Breast epithelium (tissue), 4 donors: Measurements from ENCODE around the gene TAS2R60. TPM values are rescaled to one million over a fixed set of nuclear protein-coding genes. Genes with fewer than 3 reads are reported as not detected.

Experiments
- DNase-seq, 2 donors: peaks; one replicate each; pipeline ENCODE4 v3.0.0-alpha.2; 2019; ENCODE audit warnings: low spot score in 2 of 2
- H3K27ac ChIP-seq, 2 donors: fragments of 200-600 bp; sonication (generic) in 1 of 2; one replicate each; pipeline ENCODE4 v1.5.1; 2016 to 2019; ENCODE audit warnings: mild to moderate bottlenecking in 1 of 2
- H3K27me3 ChIP-seq, 2 donors: fragments of 200-600 bp; sonication (generic) in 1 of 2; one replicate each; pipeline versions ENCODE4 v1.5.1 to v1.6.0; 2017 to 2019; ENCODE audit warnings: control low read depth in 1 of 2, mild to moderate bottlenecking in 1 of 2
- H3K36me3 ChIP-seq: fragments of 200-600 bp; one replicate; pipeline ENCODE4 v1.5.1; 2019
- H3K4me1 ChIP-seq, 2 donors: fragments of 200-600 bp; sonication (generic); one replicate each; pipeline ENCODE4 v1.5.1; 2016 to 2019; ENCODE audit warnings: control low read depth in 1 of 2
- H3K4me3 ChIP-seq, 3 donors: fragments of 200-600 bp; sonication (generic); 1 replicate in 2 of 3; 2 replicates in 1 of 3; pipeline ENCODE4 v1.5.1; 2016 to 2019; ENCODE audit warnings: mild to moderate bottlenecking in 3 of 3, moderate library complexity in 2 of 3
- H3K9me3 ChIP-seq, 2 donors: fragments of 200-600 bp; sonication (generic) in 1 of 2; one replicate each; pipeline ENCODE4 v1.5.1; 2016 to 2019; ENCODE audit warnings: control low read depth in 1 of 2
- CTCF ChIP-seq, 3 donors: fragments of 450-650 bp; IDR thresholded peaks; one replicate each; pipeline ENCODE4 v1.5.1; 2016 to 2017; ENCODE audit warnings: antibody characterized with exemption in 3 of 3, mild to moderate bottlenecking in 3 of 3, moderate library complexity in 3 of 3
- POLR2A ChIP-seq: fragments of 450-650 bp; IDR thresholded peaks from one replicate; pipeline ENCODE4 v1.6.1; 2016; ENCODE audit warnings: antibody characterized with exemption, mild to moderate bottlenecking, moderate library complexity
- POLR2AphosphoS5 ChIP-seq, 3 donors: sonication (generic); formaldehyde crosslinking; IDR thresholded peaks; one replicate each; pipeline ENCODE4 v1.6.1; 2017; ENCODE audit warnings: antibody characterized with exemption in 3 of 3
- intact Hi-C: fragments of 100-400 bp; cut with DNase I; formaldehyde crosslinking; loops from one replicate; pipeline ENCODE4 v1.15.1; 2023; ENCODE audit warnings: low total_unique reads
- total RNA-seq, 3 donors: library from RNA; depleted of rRNA; stranded (reverse); fragments of >200 nt; gene quantifications; one replicate each; pipeline ENCODE4 v1.1.0, GENCODE V29; 2016

Gene TAS2R60
- total RNA-seq, 3 donors from 2014 or later, result 1.6 TPM; not detected in 2

DNA sequence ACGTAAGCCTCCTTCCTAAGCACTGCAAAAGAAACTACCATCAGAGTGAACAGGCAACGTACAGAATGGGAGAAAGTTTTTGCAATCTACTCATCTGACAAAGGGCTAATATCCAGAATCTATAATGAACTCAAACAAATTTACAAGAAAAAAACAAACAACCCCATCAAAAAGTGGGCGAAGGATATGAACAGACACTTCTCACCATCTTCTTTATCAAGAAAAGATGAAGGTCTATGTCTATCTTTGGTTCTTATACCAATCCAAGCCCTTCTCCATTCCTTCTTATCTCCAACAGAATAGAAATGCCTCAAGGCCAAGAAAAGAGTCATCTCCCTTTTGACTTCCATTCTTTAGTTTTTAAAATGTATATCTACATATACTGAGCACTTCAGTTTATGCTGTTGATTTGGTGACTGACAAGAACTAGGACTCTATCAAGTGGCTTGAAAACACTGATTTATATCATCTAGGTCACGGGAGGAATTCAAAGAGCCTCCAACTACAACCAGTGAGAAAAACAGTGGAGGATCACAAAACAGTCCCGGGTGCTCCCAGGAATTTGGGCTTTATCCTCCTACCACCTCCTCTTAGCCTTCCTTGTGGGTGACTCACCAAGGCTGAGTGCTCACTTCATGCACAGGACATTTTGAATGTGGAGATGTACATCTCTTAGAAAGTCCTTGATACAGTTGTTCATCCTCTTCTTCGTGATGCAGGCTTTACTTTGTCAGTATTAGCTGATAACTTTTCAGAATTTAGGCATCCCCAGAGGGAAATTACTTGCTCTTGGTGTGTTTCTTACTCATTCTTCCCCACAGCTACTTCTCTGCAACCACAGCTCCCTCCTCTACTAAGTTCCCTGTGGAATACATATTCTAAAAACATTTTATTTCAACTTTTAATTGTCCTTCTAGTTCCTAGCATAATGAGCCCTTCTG, 49.8 kb downstream of the TAS2R60 start:
- DNase-seq, result no peak
- no peaks in the 10 kb centered on the region for H3K36me3 ChIP-seq
- intact Hi-C loops, result no loop called here
- H3K27ac ChIP-seq, result peak overlapping the region; percentile 33 to 70
- no peaks in the 10 kb centered on the region for H3K27me3 ChIP-seq
- no peak overlapping the region for H3K4me3 ChIP-seq
- TF ChIP-seq POLR2A, result no peak
- no peak for TF ChIP-seq POLR2AphosphoS5 (IDR thresholded peaks at IDR 0.05)
- TF ChIP-seq CTCF (IDR thresholded peaks at IDR 0.05), result no peak
- H3K9me3 ChIP-seq, result no peaks in the 10 kb centered on the region
- no peaks in the 10 kb centered on the region for H3K4me1 ChIP-seq

GRCh38 chr7:143493751-143494150, 50.5 kb downstream of the TAS2R60 start:
- no peaks in the 10 kb centered on the region for H3K27me3 ChIP-seq
- TF ChIP-seq POLR2A, result no peak
- no peak for TF ChIP-seq POLR2AphosphoS5 (IDR thresholded peaks at IDR 0.05)
- no peak for TF ChIP-seq CTCF (IDR thresholded peaks at IDR 0.05)
- no peak overlapping the region for H3K27ac ChIP-seq
- intact Hi-C loops, result no loop called here
- H3K9me3 ChIP-seq, result no peaks in the 10 kb centered on the region
- H3K36me3 ChIP-seq, result no peaks in the 10 kb centered on the region
- no peak overlapping the region for H3K4me3 ChIP-seq
- DNase-seq, result no peak
- no peaks in the 10 kb centered on the region for H3K4me1 ChIP-seq

Other genes starting within 250 kb of the TAS2R60 start
- gene TAS2R40, start 221.4 kb upstream of the TAS2R60 start, total RNA-seq, result not detected
- 100 to 1,000 TPM; 196 to 242 (median 199) TPM for gene GSTK1, start 180.0 kb upstream of the TAS2R60 start, total RNA-seq
- gene TMEM139, start 158.5 kb upstream of the TAS2R60 start, total RNA-seq, result 10 to 100 TPM in 2 of 3 donors, 1 to 10 TPM in 1; 1.4 to 27.4 (median 14.4) TPM
- 10 to 100 TPM; 11.7 to 24.9 (median 22.8) TPM for gene CASP2, start 155.1 kb upstream of the TAS2R60 start, total RNA-seq
- under 1 TPM in 1 of 3 donors, not detected in 2; 0.29 TPM for gene CLCN1, start 127.3 kb upstream of the TAS2R60 start, total RNA-seq
- gene FAM131B, start 80.7 kb upstream of the TAS2R60 start, total RNA-seq, result 1 to 10 TPM in 1 of 3 donors, under 1 TPM in 2; 0.48 to 2.3 (median 0.73) TPM
- 10 to 100 TPM; 60.2 to 61.0 (median 60.4) TPM for gene ZYX, start 62.1 kb upstream of the TAS2R60 start, total RNA-seq
- gene EPHA1, start 34.6 kb upstream of the TAS2R60 start, total RNA-seq, result 10 to 100 TPM in 2 of 3 donors, not detected in 1; 11.8 to 15.4 TPM
- 1 to 10 TPM in 1 of 3 donors, under 1 TPM in 1, not detected in 1; 0.66 to 1.3 TPM for gene TAS2R41, start 34.4 kb downstream of the TAS2R60 start, total RNA-seq
- gene CTAGE15, start 128.3 kb downstream of the TAS2R60 start, total RNA-seq, result 1 to 10 TPM in 1 of 3 donors, not detected in 2; 9.7 TPM
- gene TCAF2, start 177.5 kb downstream of the TAS2R60 start, total RNA-seq, result 10 to 100 TPM in 1 of 3 donors, 1 to 10 TPM in 2; 2.2 to 14.0 (median 4.6) TPM